Spinal cord (tissue), 10 donors: ENCODE results near the gene PLEKHG1. TPM values are rescaled to one million over a fixed set of nuclear protein-coding genes. Genes with fewer than 3 reads are reported as not detected.

Source experiments
- DNase-seq, 6 donors: peaks; one replicate each; pipeline versions ENCODE4 v3.0.0 to v3.0.0-alpha.2; 2013 to 2015; ENCODE audit warnings: low spot score in 6 of 6, low read depth in 4 of 6
- H3K27ac ChIP-seq: one replicate; pipeline ENCODE4 v1.5.1; 2013; ENCODE audit warnings: low read depth, low read length, control low read depth
- H3K27me3 ChIP-seq: one replicate; pipeline ENCODE4 v1.6.1; 2013; ENCODE audit warnings: low read length; ENCODE audit not compliant: control insufficient read depth, insufficient read depth
- H3K36me3 ChIP-seq: one replicate; pipeline ENCODE4 v1.6.1; 2013; ENCODE audit warnings: low read length; ENCODE audit not compliant: control insufficient read depth, insufficient read depth
- H3K4me1 ChIP-seq: one replicate; pipeline ENCODE4 v1.6.1; 2013; ENCODE audit warnings: low read length; ENCODE audit not compliant: control insufficient read depth, insufficient read depth
- H3K4me3 ChIP-seq: one replicate; pipeline ENCODE4 v1.5.1; 2013; ENCODE audit warnings: low read depth, low read length, control low read depth
- H3K9me3 ChIP-seq: one replicate; pipeline ENCODE4 v1.6.1; 2013; ENCODE audit warnings: low read length; ENCODE audit not compliant: control insufficient read depth, insufficient read depth
- WGBS: methylation state at CpG from one replicate; pipeline ENCODE4 v1.1.5; 2013; ENCODE audit warnings: missing lambda C conversion rate; ENCODE audit not compliant: insufficient coverage; 5-methylcytosine and 5-hydroxymethylcytosine counted together
- polyA plus RNA-seq, 2 donors: library from polyadenylated mRNA; unstranded; fragments of 120-200 nt; gene quantifications; one replicate each; pipeline ENCODE4 v1.2.1, GENCODE V29; 2013; ENCODE audit not compliant: insufficient read length in 2 of 2
- total RNA-seq, 2 donors: library from RNA; depleted of rRNA in 1 of 2; stranded (reverse); fragments of 120-200 nt in 1 of 2; fragments of >200 nt in 1 of 2; gene quantifications; one replicate each; pipeline versions ENCODE4 v1.2.3 to v1.2.4, GENCODE V29; 2013 to 2014
- donor health status: healthy.

The PLEKHG1 gene
- total and polyA plus RNA-seq, 4 donors, result 22.7 to 34.4 (median 28.9) TPM

DNA sequence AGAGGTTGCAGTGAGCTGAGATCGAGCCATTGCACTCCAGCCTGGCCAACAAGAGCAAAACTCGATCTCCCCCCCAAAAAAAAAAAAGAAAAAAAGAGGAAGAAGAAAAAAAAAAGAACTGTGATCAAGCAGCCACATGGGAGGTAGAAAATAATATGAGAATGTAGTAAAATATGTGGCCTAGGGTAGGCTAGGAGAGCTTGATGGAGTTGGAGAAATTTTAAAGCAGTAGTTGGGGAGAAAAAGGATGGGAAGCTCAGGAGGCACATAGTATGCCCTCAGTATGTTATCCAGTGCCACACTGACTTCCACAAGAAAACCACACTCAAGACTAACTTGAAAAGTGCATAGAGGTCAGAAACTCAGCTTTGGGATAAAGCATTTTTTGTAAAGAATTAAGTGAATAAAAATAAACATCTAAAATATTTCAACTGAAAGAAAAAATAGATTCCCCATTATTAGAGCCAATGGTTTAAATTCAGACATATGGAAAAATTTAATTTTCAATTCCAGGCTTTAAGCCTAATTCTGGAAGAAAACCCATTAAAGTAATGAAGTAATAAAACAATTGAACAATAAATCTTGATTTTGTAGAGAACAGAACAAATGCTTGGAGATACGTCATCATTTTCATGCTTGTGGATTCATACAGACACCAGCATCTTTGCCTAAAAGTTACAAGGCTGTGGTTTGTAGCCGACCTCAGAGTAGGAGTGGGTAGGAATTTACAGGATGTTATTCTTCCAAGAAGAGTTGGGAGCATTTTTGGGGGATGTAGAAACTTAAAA, 34.7 kb downstream of the PLEKHG1 start:
- H3K4me1 ChIP-seq, result peaks cover 13% of the 10 kb centered on the region
- H3K27me3 ChIP-seq, result no peaks in the 10 kb centered on the region
- no peaks in the 10 kb centered on the region for H3K36me3 ChIP-seq
- H3K27ac ChIP-seq, result no peak overlapping the region
- no peaks in the 10 kb centered on the region for H3K9me3 ChIP-seq
- no peak for DNase-seq
- 60% methylated on average over 1 of the region's 4 CpGs for WGBS
- no peak overlapping the region for H3K4me3 ChIP-seq

DNA sequence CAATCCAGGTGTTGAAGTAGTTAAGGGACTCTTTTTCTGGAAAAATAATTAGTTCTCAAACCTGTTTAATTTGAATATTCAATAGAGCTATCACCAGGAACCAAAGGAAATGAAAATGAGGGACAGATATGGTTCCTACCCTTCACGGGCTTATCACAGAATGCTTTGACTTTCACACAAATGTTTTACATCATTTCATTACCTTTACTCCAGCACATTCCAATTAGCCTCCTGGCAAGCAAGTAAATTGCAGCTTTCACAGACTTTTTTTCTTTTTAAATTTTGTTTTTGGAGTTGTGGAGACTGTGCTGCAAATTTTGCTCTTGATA, 35.2 kb downstream of the PLEKHG1 start:
- Histone ChIP-seq H3K9me3 (no peaks in the 10 kb centered on the region), H3K27ac (no peak overlapping the region), H3K27me3 (no peaks in the 10 kb centered on the region), H3K4me1 (peaks cover 13% of the 10 kb centered on the region), H3K4me3 (no peak overlapping the region), H3K36me3 (no peaks in the 10 kb centered on the region)
- peak in 1 of 6 donors; percentile 41 for DNase-seq
- no CpG with 5 or more reads among the region's 1 CpG for WGBS

DNA sequence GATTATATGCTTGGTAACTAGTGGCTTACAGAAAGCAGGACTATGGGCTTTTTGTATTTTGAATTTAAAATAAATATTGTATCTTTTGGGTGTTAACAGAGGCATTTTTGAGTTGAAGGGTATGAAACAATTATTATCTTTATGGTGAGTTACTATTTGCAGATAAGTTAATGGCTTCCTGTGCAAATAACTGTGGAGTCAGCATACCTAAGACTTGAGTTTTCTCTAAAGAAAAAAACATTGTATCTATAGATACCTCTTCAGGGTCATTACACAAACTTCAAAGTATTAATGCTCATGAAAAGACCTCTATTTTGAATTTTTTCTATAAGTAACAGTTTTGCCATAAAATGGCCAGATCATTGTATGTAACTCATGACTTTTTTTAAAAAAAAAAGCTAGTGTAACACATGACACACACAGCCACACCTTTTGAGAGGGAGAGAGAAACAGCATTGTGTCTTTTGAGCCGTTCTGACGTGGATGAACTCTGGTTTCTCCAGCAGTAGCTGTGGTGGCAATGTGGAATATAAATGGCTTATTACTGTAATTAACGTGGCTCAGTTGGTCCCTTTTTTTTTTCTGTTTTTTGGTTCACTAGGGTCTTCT, 36.3 kb downstream of the PLEKHG1 start:
- Histone ChIP-seq H3K4me1 (peaks cover 13% of the 10 kb centered on the region), H3K4me3 (no peak overlapping the region), H3K27me3 (no peaks in the 10 kb centered on the region)

DNA sequence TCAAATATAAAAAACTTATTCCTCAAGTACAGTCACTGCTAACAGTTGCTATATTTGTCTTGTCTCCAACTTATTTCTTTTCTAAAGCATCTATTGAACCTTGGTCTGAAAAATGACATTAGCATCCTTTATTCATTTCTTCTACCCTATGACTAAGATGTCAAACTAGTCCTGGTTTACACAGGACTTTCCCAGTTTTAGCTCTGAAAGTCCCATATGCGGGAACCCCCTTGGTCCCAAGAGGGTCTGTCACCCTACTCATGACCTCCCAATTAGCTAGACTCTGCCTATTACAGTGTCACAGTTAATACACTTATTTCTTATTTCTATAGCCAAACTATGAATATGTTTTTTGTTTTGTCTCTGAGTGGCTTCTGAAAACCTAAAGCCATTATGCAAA, 37.1 kb downstream of the PLEKHG1 start:
- DNase-seq, result no peak
- Histone ChIP-seq H3K36me3 (no peaks in the 10 kb centered on the region), H3K9me3 (no peaks in the 10 kb centered on the region), H3K4me3 (no peak overlapping the region), H3K27me3 (no peaks in the 10 kb centered on the region), H3K4me1 (peaks cover 10% of the 10 kb centered on the region), H3K27ac (no peak overlapping the region)
- WGBS, result 100% methylated on average over 1 of the region's 1 CpG

More for the DNA sequence above, 36.3 kb downstream of the PLEKHG1 start:
- DNase-seq, result no peak
- WGBS, result 47% methylated on average over 3 of the region's 3 CpGs
- Histone ChIP-seq H3K27ac (no peak overlapping the region), H3K9me3 (no peaks in the 10 kb centered on the region), H3K36me3 (no peaks in the 10 kb centered on the region)

DNA sequence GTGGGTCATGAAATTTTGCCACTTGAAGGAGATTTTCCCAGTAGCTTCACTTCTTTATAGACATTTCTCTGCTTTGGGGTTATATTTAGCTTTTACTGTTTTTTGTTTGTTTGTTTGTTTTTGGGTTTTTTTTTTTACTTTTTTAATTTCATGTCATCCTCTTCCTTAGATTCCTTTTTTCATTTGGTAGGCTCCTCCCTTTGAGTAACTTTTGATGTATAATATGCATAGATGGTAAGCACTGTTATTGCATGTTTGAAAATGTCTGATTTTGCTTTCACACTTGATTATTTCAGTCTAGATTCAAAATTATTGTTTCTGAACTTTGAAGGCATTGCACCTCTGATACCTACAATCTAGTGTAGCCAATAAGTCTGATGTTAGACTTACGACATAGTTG, 37.6 kb downstream of the PLEKHG1 start:
- WGBS, result no CpG with 5 or more reads among the region's 1 CpG
- peaks cover 8% of the 10 kb centered on the region for H3K4me1 ChIP-seq

DNA sequence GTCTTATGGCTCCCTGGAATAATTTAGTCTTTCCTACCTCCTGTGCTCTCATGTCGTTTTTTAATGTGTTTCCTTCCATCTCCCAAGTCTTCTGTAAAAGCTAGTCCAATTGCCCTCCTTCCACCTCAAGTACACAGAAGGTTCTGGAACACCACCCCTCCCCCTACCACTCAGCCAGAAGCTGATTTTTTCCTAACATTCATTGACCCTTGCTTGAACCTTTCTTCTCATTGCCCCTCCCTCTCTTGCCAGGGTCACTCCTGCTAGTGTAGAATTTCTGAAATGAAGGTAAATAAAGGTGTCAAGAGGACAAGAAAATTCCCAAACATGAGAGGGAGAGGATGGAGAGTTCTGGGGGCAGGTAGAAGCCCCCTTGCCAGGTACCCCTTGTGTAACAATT, 38.6 kb downstream of the PLEKHG1 start:
- DNase-seq, result no peak
- Histone ChIP-seq H3K36me3 (no peaks in the 10 kb centered on the region), H3K27ac (no peak overlapping the region), H3K4me3 (no peak overlapping the region), H3K4me1 (peaks cover 2% of the 10 kb centered on the region), H3K9me3 (no peaks in the 10 kb centered on the region), H3K27me3 (no peaks in the 10 kb centered on the region)
- WGBS, result 75% methylated on average over 1 of the region's 1 CpG

More for the DNA sequence above, 37.6 kb downstream of the PLEKHG1 start:
- H3K36me3 ChIP-seq, result no peaks in the 10 kb centered on the region
- no peaks in the 10 kb centered on the region for H3K27me3 ChIP-seq
- no peaks in the 10 kb centered on the region for H3K9me3 ChIP-seq
- DNase-seq, result no peak
- no peak overlapping the region for H3K27ac ChIP-seq
- H3K4me3 ChIP-seq, result no peak overlapping the region

DNA sequence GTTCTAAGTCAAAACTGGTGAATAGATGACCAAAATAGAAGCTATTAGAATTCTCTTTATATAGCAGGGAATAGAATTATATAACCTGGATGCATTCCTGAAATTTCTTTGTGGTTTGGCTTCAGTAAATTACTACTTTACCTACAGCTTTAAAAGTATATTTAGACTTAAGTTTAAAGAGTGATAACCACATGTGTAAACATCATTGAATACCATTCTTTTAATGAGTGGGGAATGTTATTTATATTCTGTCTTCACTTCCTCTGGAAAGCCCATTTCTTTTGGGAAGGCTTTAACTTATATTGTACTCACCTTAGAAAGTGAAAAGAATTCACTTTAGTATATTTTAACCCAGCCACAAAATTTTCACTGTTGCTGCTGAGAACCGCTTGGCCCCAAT, 39.1 kb downstream of the PLEKHG1 start:
- DNase-seq, result no peak
- Histone ChIP-seq H3K9me3 (no peaks in the 10 kb centered on the region), H3K27me3 (no peaks in the 10 kb centered on the region), H3K4me1 (no peaks in the 10 kb centered on the region), H3K36me3 (no peaks in the 10 kb centered on the region), H3K27ac (no peak overlapping the region), H3K4me3 (no peak overlapping the region)
- WGBS, result no CpG with 5 or more reads among the region's 1 CpG

DNA sequence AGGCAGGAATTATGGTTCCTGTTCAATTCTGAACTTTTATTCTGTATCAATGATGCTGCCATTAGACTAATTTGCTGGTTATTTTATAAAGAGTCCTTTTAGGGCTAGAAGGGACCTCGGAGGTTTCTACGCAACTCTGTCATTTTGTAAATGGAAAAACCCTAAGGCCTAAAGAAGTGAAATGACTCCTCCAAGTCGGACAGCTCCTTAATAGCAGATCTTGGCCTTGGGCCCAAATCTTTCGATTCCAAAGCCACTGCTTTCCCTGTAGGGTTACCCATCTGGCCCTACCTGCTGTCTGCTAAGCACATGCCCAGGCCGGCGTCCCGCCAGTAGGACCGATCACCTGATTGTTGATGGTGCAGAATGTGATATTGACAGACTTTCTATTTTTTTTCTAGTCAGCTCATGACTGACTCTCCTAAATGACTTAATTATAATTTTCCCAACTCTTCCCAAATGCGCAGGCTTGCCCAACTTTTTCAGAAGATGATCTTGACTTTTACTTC, 40.2 kb downstream of the PLEKHG1 start:
- WGBS, result 90% methylated on average over 5 of the region's 9 CpGs
- H3K4me3 ChIP-seq, result no peak overlapping the region
- no peak for DNase-seq
- H3K4me1 ChIP-seq, result no peaks in the 10 kb centered on the region
- no peaks in the 10 kb centered on the region for H3K27me3 ChIP-seq
- H3K36me3 ChIP-seq, result no peaks in the 10 kb centered on the region
- no peaks in the 10 kb centered on the region for H3K9me3 ChIP-seq
- H3K27ac ChIP-seq, result no peak overlapping the region

DNA sequence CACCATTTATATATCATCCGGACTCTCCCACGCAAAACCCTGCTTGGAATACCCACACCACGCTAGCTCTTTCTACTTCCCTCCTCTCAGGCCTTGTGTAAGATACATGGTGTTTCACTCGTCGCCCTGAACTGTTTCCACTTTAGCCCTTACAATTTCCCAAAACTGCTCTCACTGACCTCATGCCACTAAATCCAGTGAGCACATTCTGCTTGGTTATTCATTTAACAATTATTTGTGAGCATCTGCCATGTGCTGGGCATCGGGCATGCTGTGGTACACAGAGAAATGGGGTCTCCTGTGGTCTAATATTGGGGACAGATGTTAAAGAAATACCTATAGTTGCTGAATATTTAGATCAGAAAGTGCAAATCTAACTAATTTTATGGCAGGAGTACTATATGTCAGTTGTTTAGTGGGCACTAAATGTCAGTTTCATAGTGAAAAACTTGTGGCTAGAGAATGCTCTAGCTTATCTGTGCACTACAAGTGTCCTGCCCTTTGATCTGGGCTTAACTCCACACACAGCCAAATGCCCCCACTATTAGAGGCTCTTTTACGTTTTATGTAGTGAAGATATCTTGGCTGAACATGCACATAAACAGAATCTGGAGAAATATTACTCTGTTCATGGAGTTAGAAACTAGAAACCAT, 41.0 kb downstream of the PLEKHG1 start:
- Histone ChIP-seq H3K36me3 (no peaks in the 10 kb centered on the region), H3K4me1 (no peaks in the 10 kb centered on the region), H3K27ac (no peak overlapping the region), H3K9me3 (no peaks in the 10 kb centered on the region), H3K4me3 (no peak overlapping the region), H3K27me3 (no peaks in the 10 kb centered on the region)
- WGBS, result 92% methylated on average over 6 of the region's 7 CpGs
- no peak for DNase-seq
